Natural killer cell (primary cell): Measurements from ENCODE around the gene FMO4. TPM values are rescaled to one million over a fixed set of nuclear protein-coding genes. Genes with fewer than 3 reads are reported as not detected.
"Not testable (repeated sequence)": the region's sequence is repeated elsewhere in the genome, so short reads cannot be mapped to it uniquely, and the experiment has no call there.

Experiments used
- ATAC-seq, 3 donors: fragments of 150-1000 bp in 2 of 3; fragments of 200-7000 bp in 1 of 3; cut with Tn5 transposase; 1 replicate in 1 of 3; 2 replicates in 2 of 3; pipeline ENCODE4 v1.10.0; 2021; ENCODE audit warnings: mild to moderate bottlenecking in 2 of 3, moderate library complexity in 2 of 3
- DNase-seq, 2 donors: peaks; one replicate each; pipeline versions ENCODE4 v3.0.0 to v3.0.0-alpha.2; 2013 to 2021; ENCODE audit warnings: mixed read lengths in 1 of 2
- H3K27ac ChIP-seq: one replicate; pipeline ENCODE4 v1.5.1; 2013; ENCODE audit warnings: mild to moderate bottlenecking, low read length
- H3K27me3 ChIP-seq: one replicate; pipeline ENCODE4 v1.6.1; 2013; ENCODE audit warnings: low read length; ENCODE audit not compliant: control insufficient read depth, insufficient read depth
- H3K36me3 ChIP-seq: one replicate; pipeline ENCODE4 v1.6.1; 2013; ENCODE audit warnings: low read length; ENCODE audit not compliant: control insufficient read depth, insufficient read depth
- H3K4me1 ChIP-seq: one replicate; pipeline ENCODE4 v1.6.1; 2013; ENCODE audit warnings: low read length; ENCODE audit not compliant: control insufficient read depth, insufficient read depth
- H3K4me3 ChIP-seq: one replicate; pipeline ENCODE4 v1.5.1; 2013; ENCODE audit warnings: low read length
- H3K9me3 ChIP-seq: one replicate; pipeline ENCODE4 v1.6.1; 2013; ENCODE audit warnings: low read length; ENCODE audit not compliant: control insufficient read depth, insufficient read depth
- H3K27ac Mint-ChIP-seq, 2 donors: one replicate each; pipeline ENCODE4 v1.8.0; 2022; ENCODE audit warnings: mild to moderate bottlenecking in 2 of 2, mixed read lengths in 2 of 2, moderate library complexity in 1 of 2
- H3K27me3 Mint-ChIP-seq, 2 donors: one replicate each; pipeline ENCODE4 v1.8.0; 2022; ENCODE audit warnings: low read depth in 2 of 2, mixed read lengths in 2 of 2
- H3K36me3 Mint-ChIP-seq: one replicate; pipeline ENCODE4 v1.8.0; 2022; ENCODE audit warnings: mixed read lengths
- H3K4me1 Mint-ChIP-seq, 2 donors: one replicate each; pipeline ENCODE4 v1.8.0; 2022; ENCODE audit warnings: mixed read lengths in 2 of 2
- H3K4me3 Mint-ChIP-seq: one replicate; pipeline ENCODE4 v1.8.0; 2022; ENCODE audit warnings: mild to moderate bottlenecking, moderate library complexity, mixed read lengths
- H3K9me3 Mint-ChIP-seq, 2 donors: one replicate each; pipeline ENCODE4 v1.8.0; 2022; ENCODE audit warnings: mixed read lengths in 2 of 2
- WGBS: methylation state at CpG from one replicate; pipeline ENCODE4 v1.1.7; 2013; ENCODE audit warnings: missing lambda C conversion rate; ENCODE audit not compliant: insufficient coverage; 5-methylcytosine and 5-hydroxymethylcytosine counted together
- intact Hi-C: fragments of 100-400 bp; cut with micrococcal nuclease; formaldehyde crosslinking; loops from one replicate; pipeline ENCODE4 v1.14.2; 2022
- total RNA-seq, 4 donors: library from RNA; stranded (reverse); fragments of 120-200 nt in 1 of 4; gene quantifications; one replicate each; pipeline versions ENCODE4 v1.2.3 to v1.2.4, GENCODE V29; 2013 to 2022
- TF ChIP-seq, protein P1 (sequence below): fragments of 200-600 bp; IDR thresholded peaks from one replicate; pipeline ENCODE4 v1.8.0; 2022; ENCODE audit warnings: antibody characterized with exemption

Gene FMO4
- total RNA-seq, 3 donors from 2014 or later (not counting 1 experiment from before 2014, with no cell fraction given): 3.2 to 3.8 (median 3.6) TPM

GRCh38 chr1:171292799-171293198, 21.2 kb upstream of the FMO4 start:
- TF ChIP-seq, protein P1, sequence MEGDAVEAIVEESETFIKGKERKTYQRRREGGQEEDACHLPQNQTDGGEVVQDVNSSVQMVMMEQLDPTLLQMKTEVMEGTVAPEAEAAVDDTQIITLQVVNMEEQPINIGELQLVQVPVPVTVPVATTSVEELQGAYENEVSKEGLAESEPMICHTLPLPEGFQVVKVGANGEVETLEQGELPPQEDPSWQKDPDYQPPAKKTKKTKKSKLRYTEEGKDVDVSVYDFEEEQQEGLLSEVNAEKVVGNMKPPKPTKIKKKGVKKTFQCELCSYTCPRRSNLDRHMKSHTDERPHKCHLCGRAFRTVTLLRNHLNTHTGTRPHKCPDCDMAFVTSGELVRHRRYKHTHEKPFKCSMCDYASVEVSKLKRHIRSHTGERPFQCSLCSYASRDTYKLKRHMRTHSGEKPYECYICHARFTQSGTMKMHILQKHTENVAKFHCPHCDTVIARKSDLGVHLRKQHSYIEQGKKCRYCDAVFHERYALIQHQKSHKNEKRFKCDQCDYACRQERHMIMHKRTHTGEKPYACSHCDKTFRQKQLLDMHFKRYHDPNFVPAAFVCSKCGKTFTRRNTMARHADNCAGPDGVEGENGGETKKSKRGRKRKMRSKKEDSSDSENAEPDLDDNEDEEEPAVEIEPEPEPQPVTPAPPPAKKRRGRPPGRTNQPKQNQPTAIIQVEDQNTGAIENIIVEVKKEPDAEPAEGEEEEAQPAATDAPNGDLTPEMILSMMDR: no peak
- 89% methylated on average over 1 of the region's 1 CpG for WGBS
- H3K4me1 ChIP-seq: no peaks in the 10 kb centered on the region
- no peak overlapping the region for H3K27ac ChIP-seq
- H3K4me3 ChIP-seq: no peak overlapping the region
- ATAC-seq (no peak), DNase-seq (no peak)
- Mint-ChIP-seq H3K4me3 (no peak overlapping the region), H3K9me3 (no peaks in the 10 kb centered on the region), H3K27me3 (peaks cover 15 to 34% of the 10 kb centered on the region in 2 donors), H3K4me1 (no peaks in the 10 kb centered on the region), H3K27ac (no peak overlapping the region), H3K36me3 (no peaks in the 10 kb centered on the region)
- intact Hi-C loops: no loop called here
- no peaks in the 10 kb centered on the region for H3K36me3 ChIP-seq
- no peaks in the 10 kb centered on the region for H3K9me3 ChIP-seq
- H3K27me3 ChIP-seq: no peaks in the 10 kb centered on the region

DNA sequence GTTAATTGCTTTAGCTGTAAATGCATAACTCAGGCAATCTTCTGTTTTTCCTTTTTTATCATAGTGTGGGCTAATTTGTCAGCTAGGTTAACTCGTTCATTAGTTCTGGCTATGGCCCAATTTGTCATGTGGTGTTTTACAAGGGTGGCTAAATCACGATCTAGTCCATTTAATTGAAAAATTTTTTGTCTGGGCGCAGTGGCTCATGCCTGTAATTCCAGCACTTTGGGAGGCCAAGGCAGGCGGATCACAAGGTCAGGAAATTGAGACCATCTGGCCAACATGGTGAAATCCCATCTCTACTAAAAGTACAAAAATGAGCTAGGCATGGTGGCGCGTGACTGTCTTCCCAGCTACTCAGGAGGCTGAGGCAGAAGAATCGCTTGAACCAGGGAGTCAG, 18.6 kb upstream of the FMO4 start:
- DNase-seq, H3K36me3 Mint-ChIP-seq, H3K4me1 Mint-ChIP-seq, H3K36me3 ChIP-seq, intact Hi-C loops, H3K4me3 ChIP-seq, H3K27ac Mint-ChIP-seq, H3K4me3 Mint-ChIP-seq, ATAC-seq, H3K27me3 ChIP-seq, H3K27ac ChIP-seq, H3K4me1 ChIP-seq, H3K9me3 Mint-ChIP-seq: not testable (repeated sequence)
- WGBS: 98% methylated on average over 7 of the region's 7 CpGs
- peaks cover 10% of the 10 kb centered on the region for H3K9me3 ChIP-seq
- H3K27me3 Mint-ChIP-seq: peaks cover 18 to 29% of the 10 kb centered on the region in 2 donors

- TF ChIP-seq, protein P1: no peak
- Histone ChIP-seq H3K36me3 (no peaks in the 10 kb centered on the region), H3K4me1 (no peaks in the 10 kb centered on the region), H3K27me3 (no peaks in the 10 kb centered on the region), H3K4me3 (no peak overlapping the region), H3K27ac (no peak overlapping the region), H3K9me3 (peaks cover 10% of the 10 kb centered on the region)
- Mint-ChIP-seq H3K27ac (no peak overlapping the region), H3K27me3 (peaks cover 18 to 29% of the 10 kb centered on the region in 2 donors), H3K9me3 (peaks cover 3 to 6% of the 10 kb centered on the region in 2 donors), H3K4me1 (no peaks in the 10 kb centered on the region), H3K4me3 (no peak overlapping the region), H3K36me3 (peaks cover 10% of the 10 kb centered on the region)
- intact Hi-C loops: no loop called here
- no peak for DNase-seq
- ATAC-seq: no peak
- 77% methylated on average over 2 of the region's 3 CpGs for WGBS
Observed at GRCh38 chr1:171295821-171296220, 18.2 kb upstream of the FMO4 start.

DNA sequence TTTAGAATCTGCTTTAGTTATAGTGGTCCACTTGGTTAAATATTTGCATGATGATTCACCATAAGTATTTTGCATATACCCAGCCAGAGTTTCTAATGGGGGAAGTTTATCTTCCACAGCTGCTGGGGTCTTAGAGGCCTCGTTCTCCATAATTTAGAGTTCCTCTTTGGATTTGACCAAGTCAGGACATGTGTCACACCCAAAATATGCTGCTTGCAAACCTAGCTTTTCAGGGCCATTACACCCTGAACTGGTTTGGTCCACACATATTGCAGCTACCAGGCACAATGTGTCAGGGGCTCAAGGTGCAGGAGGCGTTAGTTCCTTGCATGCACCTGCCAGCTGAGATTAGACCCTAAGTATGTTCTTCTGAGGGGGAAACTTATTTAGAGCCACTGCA, 17.1 kb upstream of the FMO4 start:
- Mint-ChIP-seq H3K4me3 (no peak overlapping the region), H3K27ac (no peak overlapping the region), H3K36me3 (peaks cover 18% of the 10 kb centered on the region), H3K9me3 (peaks cover 5 to 16% of the 10 kb centered on the region in 2 donors), H3K4me1 (no peaks in the 10 kb centered on the region), H3K27me3 (peaks cover 20 to 36% of the 10 kb centered on the region in 2 donors)
- H3K9me3 ChIP-seq: peaks cover 10% of the 10 kb centered on the region
- H3K27ac ChIP-seq: no peak overlapping the region
- intact Hi-C loops: no loop called here
- TF ChIP-seq, protein P1: no peak
- H3K4me3 ChIP-seq: no peak overlapping the region
- no peaks in the 10 kb centered on the region for H3K36me3 ChIP-seq
- H3K4me1 ChIP-seq: no peaks in the 10 kb centered on the region
- no peak for DNase-seq
- ATAC-seq: no peak
- no peaks in the 10 kb centered on the region for H3K27me3 ChIP-seq
- WGBS: 70% methylated on average over 2 of the region's 2 CpGs
